ENCODE measurements around the gene KRT14. TPM values are rescaled to one million over a fixed set of nuclear protein-coding genes. Genes with fewer than 3 reads are reported as not detected.

KRT14 gene
- polyA plus RNA-seq (2013, experiment 1 of 2) = not detected
- polyA plus RNA-seq (2013, experiment 2 of 2) = not detected

- H3K4me2 ChIP-seq (ENCODE audit: insufficient read depth, low read length, poor library complexity, severe bottlenecking) = no peak within 1 kb of the TSS
- DNase-seq (ENCODE audit: low spot score) = no peak
- no peak within 1 kb of the TSS for H2BK12ac ChIP-seq (ENCODE audit: low read length)
- no peak within 1 kb of the TSS for H4K91ac ChIP-seq (ENCODE audit: low read depth, low read length, poor library complexity)
- H2BK120ac ChIP-seq (ENCODE audit: low read depth, low read length) = no peak within 1 kb of the TSS
- no peak within 1 kb of the TSS for H3K9ac ChIP-seq (ENCODE audit: low read depth, low read length, poor library complexity)
- H2AFZ ChIP-seq (ENCODE audit: low read length) = no peak within 1 kb of the TSS
- H3K4ac ChIP-seq (ENCODE audit: low read length) = peak within 1 kb of the TSS; percentile 76
- H3K4me3 ChIP-seq (ENCODE audit: low read length in 2 of 2) = no peak within 1 kb of the TSS
- H2AK5ac ChIP-seq (ENCODE audit: low read depth, low read length) = peak within 1 kb of the TSS; percentile 89
- H4K8ac ChIP-seq (ENCODE audit: low read depth, low read length) = no peak within 1 kb of the TSS
- no peak within 1 kb of the TSS for H2BK15ac ChIP-seq (ENCODE audit: low read length)
- H3K79me1 ChIP-seq (ENCODE audit: low read depth, low read length) = peaks cover 2% of the 10 kb centered on the region
- no peak within 1 kb of the TSS for H3K27ac ChIP-seq (replicated peaks; ENCODE audit: low read length)
- H2BK5ac ChIP-seq (ENCODE audit: low read length) = peak within 1 kb of the TSS; percentile 13
- no peaks in the 10 kb centered on the region for H3K36me3 ChIP-seq (replicated peaks in 1 of 2; ENCODE audit: control insufficient read depth in 2 of 2, insufficient read depth in 2 of 2, low read length in 2 of 2)
- H3K18ac ChIP-seq (ENCODE audit: low read length) = peak within 1 kb of the TSS; percentile 28
- no peak within 1 kb of the TSS for H3K14ac ChIP-seq (ENCODE audit: low read length)
- no peak within 1 kb of the TSS for H3K23ac ChIP-seq (ENCODE audit: low read depth, low read length, poor library complexity)
- H3K4me1 ChIP-seq (ENCODE audit: control insufficient read depth in 2 of 2, insufficient read depth in 1 of 2, low read depth in 1 of 2, low read length in 2 of 2) = no peaks in the 10 kb centered on the region
- H3K9me3 ChIP-seq (replicated peaks in 1 of 2; ENCODE audit: control insufficient read depth in 2 of 2, insufficient read depth in 1 of 2, low read depth in 1 of 2, low read length in 2 of 2) = no peaks in the 10 kb centered on the region
- no CpG with 5 or more reads among the region's 15 CpGs for WGBS, 2 donors (ENCODE audit: extremely low coverage in 2 of 2, insufficient read length in 2 of 2, insufficient replicate concordance in 1 of 2)
- H3K27me3 ChIP-seq (ENCODE audit: control insufficient read depth in 3 of 3, insufficient read depth in 3 of 3, low read depth in 1 of 3, low read length in 3 of 3) = peaks cover 0 to 4% (median 0%) of the 10 kb centered on the region in 3 experiments
Observed at GRCh38 chr17:41586863-41587495, at the start of gene KRT14. Gene KRT14, minus strand, starts transcription at chr17:41586895. Its CDS starts 61 bp downstream, at chr17:41586834.

- H3K27ac ChIP-seq (replicated peaks; ENCODE audit: low read length) = no peak overlapping the region
- WGBS, 2 donors (ENCODE audit: extremely low coverage in 2 of 2, insufficient read length in 2 of 2, insufficient replicate concordance in 1 of 2) = no CpG with 5 or more reads among the region's 28 CpGs
Observed at GRCh38 chr17:41635121-41636097, 48.7 kb upstream of the KRT14 start.

GRCh38 chr17:41634639-41635038, 47.9 kb upstream of the KRT14 start:
- DNase-seq (ENCODE audit: low spot score) = no peak
- H3K36me3 ChIP-seq (replicated peaks in 1 of 2; ENCODE audit: control insufficient read depth in 2 of 2, insufficient read depth in 2 of 2, low read length in 2 of 2) = peaks cover 0 to 5% of the 10 kb centered on the region in 2 donors
- no peak overlapping the region for H3K4me3 ChIP-seq (ENCODE audit: low read length in 2 of 2)
- no peak overlapping the region for H2BK5ac ChIP-seq (ENCODE audit: low read length)
- H3K9ac ChIP-seq (ENCODE audit: low read depth, low read length, poor library complexity) = no peak overlapping the region
- no peak overlapping the region for H4K91ac ChIP-seq (ENCODE audit: low read depth, low read length, poor library complexity)
- H3K4me1 ChIP-seq (ENCODE audit: control insufficient read depth in 2 of 2, insufficient read depth in 1 of 2, low read depth in 1 of 2, low read length in 2 of 2) = peaks cover 0 to 10% of the 10 kb centered on the region in 2 donors
- H3K9me3 ChIP-seq (replicated peaks in 1 of 2; ENCODE audit: control insufficient read depth in 2 of 2, insufficient read depth in 1 of 2, low read depth in 1 of 2, low read length in 2 of 2) = peaks cover 0 to 9% of the 10 kb centered on the region in 2 donors
- H3K4me2 ChIP-seq (ENCODE audit: insufficient read depth, low read length, poor library complexity, severe bottlenecking) = no peak overlapping the region
- no peak overlapping the region for H3K14ac ChIP-seq (ENCODE audit: low read length)
- no peak overlapping the region for H3K18ac ChIP-seq (ENCODE audit: low read length)
- H3K27me3 ChIP-seq (ENCODE audit: control insufficient read depth in 3 of 3, insufficient read depth in 3 of 3, low read depth in 1 of 3, low read length in 3 of 3) = peaks cover 0 to 7% (median 3%) of the 10 kb centered on the region in 3 experiments
- no peak overlapping the region for H4K8ac ChIP-seq (ENCODE audit: low read depth, low read length)
- H2AFZ ChIP-seq (ENCODE audit: low read length) = peak overlapping the region; percentile 46
- H2BK15ac ChIP-seq (ENCODE audit: low read length) = no peak overlapping the region
- no peak overlapping the region for H2BK12ac ChIP-seq (ENCODE audit: low read length)
- H2AK5ac ChIP-seq (ENCODE audit: low read depth, low read length) = no peak overlapping the region
- H3K4ac ChIP-seq (ENCODE audit: low read length) = no peak overlapping the region
- no peak overlapping the region for H3K27ac ChIP-seq (replicated peaks; ENCODE audit: low read length)
- no peak overlapping the region for H2BK120ac ChIP-seq (ENCODE audit: low read depth, low read length)
- peaks cover 9% of the 10 kb centered on the region for H3K79me1 ChIP-seq (ENCODE audit: low read depth, low read length)
- no CpG with 5 or more reads among the region's 7 CpGs for WGBS, 2 donors (ENCODE audit: extremely low coverage in 2 of 2, insufficient read length in 2 of 2, insufficient replicate concordance in 1 of 2)
- no peak overlapping the region for H3K23ac ChIP-seq (ENCODE audit: low read depth, low read length, poor library complexity)

More at GRCh38 chr17:41635121-41636097, 48.7 kb upstream of the KRT14 start:
- Histone ChIP-seq H3K4me3 (ENCODE audit: low read length in 2 of 2) (no peak overlapping the region), H2BK5ac (ENCODE audit: low read length) (no peak overlapping the region), H3K27me3 (ENCODE audit: control insufficient read depth in 3 of 3, insufficient read depth in 3 of 3, low read depth in 1 of 3, low read length in 3 of 3) (peaks cover 0 to 7% (median 3%) of the 10 kb centered on the region in 3 experiments), H3K4me2 (ENCODE audit: insufficient read depth, low read length, poor library complexity, severe bottlenecking) (no peak overlapping the region), H3K4ac (ENCODE audit: low read length) (no peak overlapping the region), H3K4me1 (ENCODE audit: control insufficient read depth in 2 of 2, insufficient read depth in 1 of 2, low read depth in 1 of 2, low read length in 2 of 2) (peaks cover 0 to 9% of the 10 kb centered on the region in 2 donors), H4K8ac (ENCODE audit: low read depth, low read length) (no peak overlapping the region), H2AK5ac (ENCODE audit: low read depth, low read length) (peak overlapping the region; percentile 71), H3K79me1 (ENCODE audit: low read depth, low read length) (peaks cover 9% of the 10 kb centered on the region), H3K9me3 (replicated peaks in 1 of 2; ENCODE audit: control insufficient read depth in 2 of 2, insufficient read depth in 1 of 2, low read depth in 1 of 2, low read length in 2 of 2) (peaks cover 0 to 9% of the 10 kb centered on the region in 2 donors), H2BK120ac (ENCODE audit: low read depth, low read length) (no peak overlapping the region), H4K91ac (ENCODE audit: low read depth, low read length, poor library complexity) (no peak overlapping the region), H3K36me3 (replicated peaks in 1 of 2; ENCODE audit: control insufficient read depth in 2 of 2, insufficient read depth in 2 of 2, low read length in 2 of 2) (peaks cover 0 to 5% of the 10 kb centered on the region in 2 donors), H3K18ac (ENCODE audit: low read length) (peak overlapping the region; percentile 33), H3K9ac (ENCODE audit: low read depth, low read length, poor library complexity) (peak overlapping the region; percentile 21), H3K23ac (ENCODE audit: low read depth, low read length, poor library complexity) (no peak overlapping the region), H3K14ac (ENCODE audit: low read length) (peak overlapping the region; percentile 21), H2BK12ac (ENCODE audit: low read length) (no peak overlapping the region), H2BK15ac (ENCODE audit: low read length) (no peak overlapping the region), H2AFZ (ENCODE audit: low read length) (peak overlapping the region; percentile 46)
- no peak for DNase-seq (ENCODE audit: low spot score)

Data from neuronal stem cell (in vitro differentiated cells).